NCI-H2227 treated with DMSO at 0.1 percent for 48 hours (cell line): ENCODE results near the gene FMN1.
"Not testable (repeated sequence)": the region's sequence is repeated elsewhere in the genome, so short reads cannot be mapped to it uniquely, and the experiment has no call there.

Experiments
- DNase-seq: peaks from one replicate; lab custom pipeline; 2025; lab: John Stamatoyannopoulos, UW

Gene FMN1

GRCh38 chr15:32853592-32853991 is 340.9 kb downstream of the FMN1 start:
- no peak for DNase-seq

GRCh38 chr15:32852771-32853170 is 341.7 kb downstream of the FMN1 start:
- no peak for DNase-seq

GRCh38 chr15:32852017-32852416 is 342.5 kb downstream of the FMN1 start:
- DNase-seq = no peak

- no peak for DNase-seq
These were observed 342.9 kb downstream of the FMN1 start for GRCh38 chr15:32851572-32851971.

GRCh38 chr15:32849769-32850668 is 344.5 kb downstream of the FMN1 start:
- DNase-seq = no peak

- not testable (repeated sequence) for DNase-seq
These were observed 347.8 kb downstream of the FMN1 start for GRCh38 chr15:32846671-32847070.

- peak; percentile 4 for DNase-seq
These were observed 350.3 kb downstream of the FMN1 start for GRCh38 chr15:32844118-32844711.

- no peak for DNase-seq
These were observed 351.2 kb downstream of the FMN1 start for GRCh38 chr15:32843219-32843815.

GRCh38 chr15:32842081-32842480 is 352.4 kb downstream of the FMN1 start:
- DNase-seq = no peak

GRCh38 chr15:32840507-32841245 is 353.8 kb downstream of the FMN1 start:
- no peak for DNase-seq

- DNase-seq = peak; percentile 5
These were observed 355.7 kb downstream of the FMN1 start for GRCh38 chr15:32838820-32839219.

GRCh38 chr15:32838338-32838737 is 356.2 kb downstream of the FMN1 start:
- no peak for DNase-seq

GRCh38 chr15:32837935-32838334 is 356.6 kb downstream of the FMN1 start:
- DNase-seq = no peak

GRCh38 chr15:32834156-32834555 is 360.4 kb downstream of the FMN1 start:
- DNase-seq = no peak

- DNase-seq = no peak
These were observed 361.1 kb downstream of the FMN1 start for GRCh38 chr15:32833379-32833821.

GRCh38 chr15:32831485-32831884 is 363.0 kb downstream of the FMN1 start:
- no peak for DNase-seq

- no peak for DNase-seq
These were observed 364.3 kb downstream of the FMN1 start for GRCh38 chr15:32830241-32830640.

GRCh38 chr15:32829436-32829835 is 365.1 kb downstream of the FMN1 start:
- DNase-seq = no peak

GRCh38 chr15:32828507-32829186 is 365.9 kb downstream of the FMN1 start:
- DNase-seq = no peak

GRCh38 chr15:32826685-32827084 is 367.8 kb downstream of the FMN1 start:
- no peak for DNase-seq

GRCh38 chr15:32825219-32825618 is 369.3 kb downstream of the FMN1 start:
- no peak for DNase-seq

GRCh38 chr15:32824777-32825176 is 369.7 kb downstream of the FMN1 start:
- DNase-seq = no peak
